NCI-H2081 (cell line): ENCODE data around the gene AMPD1.

Experiments
- DNase-seq, 2 experiments: peaks; one replicate each; lab custom pipeline; 2025; lab: John Stamatoyannopoulos, UW

The AMPD1 gene

GRCh38 chr1:114700036-114700600 is 4.8 kb upstream of the AMPD1 start:
- no peak for DNase-seq

- no peak for DNase-seq
Measured at GRCh38 chr1:114696810-114697209, 1.5 kb upstream of the AMPD1 start.

DNA sequence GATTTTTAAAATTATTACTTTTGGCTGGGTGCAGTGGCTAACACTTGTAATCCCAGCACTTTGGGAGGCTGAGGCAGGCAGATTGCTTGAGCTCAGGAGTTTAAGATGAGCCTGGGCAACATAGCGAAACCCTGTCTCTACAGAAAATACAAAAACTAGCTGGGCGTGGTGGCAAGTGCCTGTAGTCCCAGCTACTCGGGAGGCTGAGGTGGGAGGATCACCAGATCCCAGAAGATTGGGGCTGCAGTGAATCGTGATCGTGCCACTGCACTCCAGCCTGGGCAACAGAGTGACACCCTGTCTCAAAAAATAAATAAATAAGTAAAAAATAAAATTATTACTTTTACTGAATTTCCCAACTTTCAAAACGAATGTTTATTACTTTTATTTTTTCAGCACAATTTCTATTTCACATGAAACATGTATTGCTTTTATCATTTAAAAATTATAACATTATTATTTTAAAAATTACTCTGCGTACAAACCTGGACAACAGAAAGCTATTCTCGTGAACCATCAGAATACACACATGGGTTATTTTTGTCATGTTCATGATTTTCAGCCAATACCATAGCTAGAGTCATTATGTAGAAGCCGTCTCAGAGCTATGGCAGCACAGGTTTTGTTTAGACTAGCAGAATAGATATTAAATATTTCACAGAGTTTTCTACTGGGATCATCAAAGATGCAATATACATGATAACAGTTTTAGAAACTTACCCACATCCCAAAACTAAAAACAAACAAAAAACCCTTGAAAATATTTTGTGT is 621 bp downstream of the AMPD1 start:
- DNase-seq: no peak

DNA sequence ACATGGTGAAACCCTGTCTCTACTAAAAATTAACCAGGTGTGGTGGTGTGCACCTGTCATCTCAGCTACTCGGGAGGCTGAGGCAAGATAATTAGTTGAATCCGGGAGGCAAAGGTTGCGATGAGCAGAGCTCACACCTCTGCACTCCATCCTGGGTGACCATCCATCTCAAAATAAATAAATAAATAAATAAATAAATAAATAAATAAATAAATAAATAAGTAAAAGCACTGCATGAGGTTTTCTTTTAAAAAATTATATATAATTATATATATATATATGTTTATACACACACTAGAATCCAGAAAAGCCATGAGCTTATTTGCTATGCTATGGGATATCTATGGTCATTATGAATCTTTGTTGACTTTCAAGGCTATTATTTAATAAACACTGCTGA is 2.4 kb downstream of the AMPD1 start:
- DNase-seq: no peak

DNA sequence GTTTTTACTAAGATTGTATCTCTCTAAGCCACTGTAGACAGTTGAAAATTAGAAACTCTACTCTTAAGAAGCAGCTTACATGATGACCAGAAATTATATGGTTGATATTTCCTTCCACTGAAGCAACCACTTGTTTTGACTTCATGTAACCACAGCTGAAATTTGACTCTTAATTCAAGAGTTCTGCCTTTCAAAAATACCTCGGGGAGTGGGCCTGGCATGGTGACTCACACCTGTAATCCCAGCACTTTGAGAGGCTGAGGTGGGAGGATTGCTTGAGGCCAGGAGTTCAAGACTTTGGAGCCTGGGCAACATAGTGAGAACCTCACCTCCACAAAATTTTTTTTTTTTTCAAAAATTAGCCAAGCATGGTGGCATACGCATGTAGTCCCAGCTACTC is 4.3 kb downstream of the AMPD1 start:
- DNase-seq: no peak

DNA sequence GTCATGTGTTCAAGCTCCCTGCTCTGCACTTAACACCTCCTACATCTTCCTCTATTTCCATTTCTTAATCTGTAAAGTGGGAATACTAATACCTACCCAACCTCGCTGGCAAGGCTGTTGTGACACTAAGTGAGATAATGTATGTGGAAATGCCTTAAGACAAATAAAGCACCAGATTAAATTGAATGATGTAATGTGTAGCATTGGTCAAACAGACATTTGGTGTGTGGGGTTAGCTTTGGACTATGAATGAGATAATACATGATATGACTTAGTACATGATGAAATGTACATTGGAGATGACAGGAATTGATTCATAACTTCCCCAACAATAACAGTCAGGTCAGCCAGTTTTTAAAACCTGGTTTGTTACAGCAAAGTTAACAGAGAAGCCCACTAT is 5.2 kb downstream of the AMPD1 start:
- no peak for DNase-seq

GRCh38 chr1:114688526-114688925 is 6.8 kb downstream of the AMPD1 start:
- DNase-seq: no peak

DNA sequence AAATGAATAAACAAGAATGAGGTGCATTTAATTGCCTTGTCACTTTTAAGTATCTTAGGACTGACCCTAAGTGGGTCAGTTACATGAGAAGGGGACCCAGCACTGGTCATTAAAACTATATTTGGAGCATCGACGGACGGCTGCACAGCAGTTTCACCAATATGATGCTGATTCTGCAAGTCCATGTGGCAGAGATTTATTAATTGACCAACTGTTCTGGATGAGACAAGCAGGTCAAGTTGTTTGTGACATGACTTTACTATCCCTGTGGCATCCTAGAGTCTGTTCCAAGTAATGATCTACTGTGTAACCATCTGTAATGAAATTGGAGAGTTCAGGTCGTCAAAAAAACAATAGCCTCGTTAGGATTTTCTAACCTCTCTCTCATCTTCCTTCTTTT is 9.5 kb downstream of the AMPD1 start:
- no peak for DNase-seq

- no peak for DNase-seq
Measured at GRCh38 chr1:114677691-114678090, 17.7 kb downstream of the AMPD1 start.

DNA sequence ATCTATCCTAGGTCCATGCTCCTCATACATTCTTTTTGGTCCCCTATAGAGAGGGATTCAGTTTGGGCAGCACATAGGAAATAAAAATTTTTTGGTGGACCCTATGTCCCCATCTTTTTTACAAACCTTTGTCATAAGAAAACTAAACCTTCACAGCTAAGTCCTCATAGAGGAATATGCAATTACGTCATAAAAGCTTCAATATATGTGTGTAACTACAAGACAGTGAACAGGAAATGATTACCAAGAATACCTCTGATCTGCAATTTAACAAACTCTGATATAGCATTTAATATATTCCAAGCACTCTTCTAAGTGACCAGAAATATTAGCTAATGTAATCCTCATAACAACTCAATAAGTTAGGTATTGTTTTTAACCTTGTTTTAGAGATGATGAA is 19.2 kb downstream of the AMPD1 start:
- no peak for DNase-seq

GRCh38 chr1:114671939-114672275 is 23.4 kb downstream of the AMPD1 start:
- DNase-seq: no peak

DNA sequence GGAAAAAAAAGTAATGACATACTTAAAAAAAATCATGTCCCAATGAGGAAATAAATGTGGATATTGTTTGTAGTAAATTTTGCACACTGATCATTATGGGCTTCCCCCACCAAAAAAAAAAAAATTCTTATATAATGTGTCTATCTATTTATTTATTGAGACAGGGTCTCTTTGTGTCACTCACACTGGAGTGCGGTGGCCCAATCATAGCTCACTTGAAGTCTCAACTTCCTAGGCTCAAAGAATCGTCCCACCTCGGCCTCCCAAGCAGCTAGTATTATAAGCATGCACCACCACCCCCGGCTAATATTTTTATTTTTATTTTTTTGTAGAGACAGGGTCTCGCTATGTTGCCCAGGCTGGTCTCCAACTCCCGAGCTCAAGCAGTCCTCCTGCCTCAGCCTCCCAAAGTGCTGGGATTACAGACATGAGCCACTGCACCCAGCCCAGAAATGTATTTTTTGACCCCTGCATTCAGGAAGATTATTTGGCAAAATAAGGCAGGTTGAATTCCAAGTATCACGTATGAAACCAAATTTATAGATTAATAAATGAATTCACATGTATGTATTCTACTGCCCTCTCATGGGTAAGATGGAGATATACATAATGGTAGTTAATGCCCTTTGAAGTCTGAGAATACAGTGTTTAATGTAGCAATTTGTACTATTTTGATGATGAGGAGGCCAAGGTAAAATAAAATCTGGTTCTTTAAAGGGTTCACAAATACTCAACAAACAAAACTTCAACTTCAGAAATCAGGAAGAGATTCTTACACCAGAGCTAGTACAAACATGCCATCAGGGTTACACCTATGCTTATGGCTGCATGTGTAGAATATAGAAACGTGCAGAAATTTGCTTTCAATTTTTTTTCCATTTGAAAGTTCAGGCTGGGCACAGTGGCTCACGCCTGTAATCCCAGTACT is 24.1 kb downstream of the AMPD1 start:
- no peak for DNase-seq

- peak; percentile 47 to 57 for DNase-seq
Measured at GRCh38 chr1:114670083-114671010, 25.0 kb downstream of the AMPD1 start.

- no peak for DNase-seq
Measured at GRCh38 chr1:114669562-114670082, 25.7 kb downstream of the AMPD1 start, which contains the start of gene DENND2C. Gene DENND2C, minus strand, starts transcription at chr1:114670049. Its CDS starts 44,065 bp downstream, at chr1:114625984.

DNA sequence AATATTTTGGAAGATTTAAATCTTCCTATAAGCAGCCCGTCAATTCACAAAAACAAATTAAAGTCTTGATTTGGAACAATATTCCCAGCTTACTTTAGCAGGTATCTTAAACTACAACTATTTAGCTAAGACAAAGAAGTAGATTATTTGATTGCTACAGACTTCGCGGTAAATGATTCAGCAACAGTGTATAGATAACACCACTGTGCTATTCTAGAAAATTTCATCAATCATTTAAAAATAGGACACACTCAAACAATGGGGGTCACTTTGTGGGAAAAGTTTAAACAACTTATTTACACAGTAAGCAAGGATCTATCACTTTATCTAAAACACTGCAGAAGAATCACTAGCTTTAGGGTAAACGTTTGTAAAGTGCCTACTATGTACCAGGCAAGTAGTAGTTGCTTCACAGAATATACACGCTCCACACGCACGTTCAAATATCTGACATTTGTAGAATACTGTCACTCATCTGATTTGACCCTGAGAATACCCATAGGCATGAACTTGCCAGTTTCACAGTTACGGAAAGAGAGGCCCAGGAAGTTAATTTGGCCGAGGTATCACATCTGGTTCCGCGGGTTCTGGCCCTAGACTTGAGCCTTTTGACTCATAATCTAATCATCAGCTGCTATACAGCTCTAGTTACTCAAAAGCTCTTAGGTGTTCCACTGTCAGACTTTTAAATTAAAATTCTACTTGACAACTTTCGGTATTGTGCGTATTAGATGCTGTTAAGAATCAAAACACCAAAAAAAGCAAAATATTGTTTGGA is 26.4 kb downstream of the AMPD1 start:
- DNase-seq: no peak

- no peak for DNase-seq
Measured at GRCh38 chr1:114668373-114668772, 27.0 kb downstream of the AMPD1 start.

DNA sequence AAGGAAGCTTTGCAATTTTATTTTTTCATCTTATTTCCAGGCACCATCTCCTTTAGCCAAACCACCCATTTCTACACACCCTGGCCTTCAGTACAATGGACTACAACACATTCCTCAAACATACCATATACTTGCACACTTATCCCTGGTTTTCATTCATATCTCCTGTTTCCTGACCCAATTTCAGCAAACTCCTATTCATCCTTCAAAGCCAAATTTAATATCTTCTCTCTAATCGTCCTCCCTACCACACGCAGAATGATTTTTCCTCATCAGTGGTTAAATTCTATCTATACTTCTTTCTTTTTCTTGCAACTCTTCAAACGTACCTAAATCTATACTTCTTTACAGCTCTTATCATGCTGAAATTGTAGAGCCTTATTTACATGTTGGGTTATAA is 28.4 kb downstream of the AMPD1 start:
- no peak for DNase-seq

DNA sequence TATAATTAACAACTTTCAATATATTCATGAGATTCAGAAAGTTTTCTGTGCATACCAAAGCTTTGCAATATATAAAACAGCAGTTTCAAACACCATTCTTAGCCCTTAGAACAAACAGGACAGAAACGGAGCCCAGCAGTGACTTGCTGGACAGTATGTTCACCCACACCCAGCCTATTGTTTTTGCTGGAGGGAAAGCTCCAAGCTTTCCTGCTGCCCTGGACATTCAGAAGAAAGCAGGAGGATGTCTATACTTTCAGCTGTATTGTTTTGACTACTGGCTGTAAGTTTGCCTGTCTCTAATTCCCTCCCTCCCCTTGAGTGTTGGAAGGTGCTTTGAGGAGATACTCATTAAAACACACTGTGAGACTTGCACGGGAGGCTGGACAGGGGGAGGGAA is 35.1 kb downstream of the AMPD1 start:
- no peak for DNase-seq

DNA sequence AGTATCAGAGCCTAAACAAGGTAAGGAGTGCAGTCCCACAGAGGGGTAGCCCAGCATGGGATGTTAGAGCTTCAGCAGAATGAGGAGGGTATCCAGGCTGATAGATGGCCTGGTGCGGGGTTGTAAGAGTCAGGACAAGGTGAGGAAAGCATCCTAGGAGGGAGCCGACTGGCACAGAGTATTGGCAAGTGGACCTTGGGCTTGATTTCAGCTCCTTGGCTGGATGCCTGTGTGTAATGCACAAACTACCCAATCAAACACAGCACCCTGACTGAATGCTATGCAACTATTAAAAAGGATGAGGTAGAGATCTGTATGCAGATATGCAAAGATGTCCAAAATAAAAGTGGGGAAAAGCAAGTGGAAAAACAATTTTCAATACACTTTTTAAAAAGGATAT is 43.5 kb downstream of the AMPD1 start:
- DNase-seq: no peak

- no peak for DNase-seq
Measured at GRCh38 chr1:114648503-114648902, 46.8 kb downstream of the AMPD1 start.

- no peak for DNase-seq
Measured at GRCh38 chr1:114641377-114641776, 54.0 kb downstream of the AMPD1 start.
